Measurements from ENCODE around the gene ERG.

The ERG gene

GRCh38 chr21:38388203-38388602 lies 110.1 kb downstream of the ERG start:
- DNase-seq, result no peak

- peak; percentile 61 for DNase-seq
Observed at GRCh38 chr21:38386967-38387366, 111.3 kb downstream of the ERG start.

GRCh38 chr21:38385427-38386175 lies 112.7 kb downstream of the ERG start:
- no peak for DNase-seq

GRCh38 chr21:38384675-38385426 lies 113.4 kb downstream of the ERG start:
- DNase-seq, result no peak

- no peak for DNase-seq
Observed at GRCh38 chr21:38384238-38384560, 114.1 kb downstream of the ERG start.

- DNase-seq, result no peak
Observed at GRCh38 chr21:38383411-38384237, 114.7 kb downstream of the ERG start.

- no peak for DNase-seq
Observed at GRCh38 chr21:38380481-38381137, 117.7 kb downstream of the ERG start.

- DNase-seq, result no peak
Observed at GRCh38 chr21:38379147-38379546, 119.1 kb downstream of the ERG start.

- no peak for DNase-seq
Observed at GRCh38 chr21:38377165-38378088, 120.8 kb downstream of the ERG start.

- DNase-seq, result no peak
Observed at GRCh38 chr21:38376693-38377092, 121.6 kb downstream of the ERG start.

- no peak for DNase-seq
Observed at GRCh38 chr21:38376235-38376634, 122.0 kb downstream of the ERG start.

- no peak for DNase-seq
Observed at GRCh38 chr21:38367646-38368045, 130.6 kb downstream of the ERG start.

- DNase-seq, result no peak
Observed at GRCh38 chr21:38365521-38365920, 132.8 kb downstream of the ERG start.

- DNase-seq, result no peak
Observed at GRCh38 chr21:38363693-38364092, 134.6 kb downstream of the ERG start.

- DNase-seq, result no peak
Observed at GRCh38 chr21:38361324-38361723, 137.0 kb downstream of the ERG start.

- no peak for DNase-seq
Observed at GRCh38 chr21:38359835-38360234, 138.4 kb downstream of the ERG start.

GRCh38 chr21:38359090-38359489 lies 139.2 kb downstream of the ERG start:
- no peak for DNase-seq

- no peak for DNase-seq
Observed at GRCh38 chr21:38358666-38359065, 139.6 kb downstream of the ERG start.

- DNase-seq, result no peak
Observed at GRCh38 chr21:38358098-38358497, 140.2 kb downstream of the ERG start.

- DNase-seq, result no peak
Observed at GRCh38 chr21:38356883-38357625, 141.2 kb downstream of the ERG start.

Measured in NK-92 treated with Interleukin-12 subunit alpha and Interleukin-12 subunit beta, amount 100 ng/mL, for 24 hours (cell line).